ENCODE results near the gene HHEX. TPM values are rescaled to one million over a fixed set of nuclear protein-coding genes. Genes with fewer than 3 reads are reported as not detected.

The HHEX gene
- total RNA-seq, 1 experiment from 2014 or later = 0.19 TPM

- no peaks in the 10 kb centered on the region for H3K9me3 Mint-ChIP-seq (ENCODE audit: unreplicated experiment)
- no peak overlapping the region for H3K4me3 Mint-ChIP-seq (ENCODE audit: unreplicated experiment)
- CTCF ChIA-PET = interaction anchor here (0.7 kb wide), 1 partner anchor 14 kb away, joined by 3 read pairs; no protein-coding TSS in a partner anchor
- H3K27me3 Mint-ChIP-seq (ENCODE audit: insufficient read depth, unreplicated experiment) = no peaks in the 10 kb centered on the region
- no peaks in the 10 kb centered on the region for H3K36me3 Mint-ChIP-seq (ENCODE audit: insufficient read depth, unreplicated experiment)
- no peak overlapping the region for H3K27ac Mint-ChIP-seq (ENCODE audit: low read depth, unreplicated experiment)
- H3K4me1 Mint-ChIP-seq (ENCODE audit: insufficient read depth, unreplicated experiment) = no peaks in the 10 kb centered on the region
- no TSS peak for BruUV-seq (replicated peaks)
- intact Hi-C loops (cut with micrococcal nuclease) = no loop called here
- TF ChIP-seq CTCF (IDR thresholded peaks at IDR 0.05; ENCODE audit: unreplicated experiment) = no peak
- POLR2A ChIA-PET = interaction anchor here (1.3 kb wide), 1 partner anchor 44 kb away, joined by 3 read pairs; no protein-coding TSS in a partner anchor
- DNase-seq (ENCODE audit: unreplicated experiment) = no peak
Measured at GRCh38 chr10:92712016-92712889, 22.5 kb downstream of the HHEX start.

GRCh38 chr10:92714152-92714845 is 24.5 kb downstream of the HHEX start:
- intact Hi-C loops (cut with micrococcal nuclease) = no loop called here
- no peaks in the 10 kb centered on the region for H3K9me3 Mint-ChIP-seq (ENCODE audit: unreplicated experiment)
- TF ChIP-seq CTCF (IDR thresholded peaks at IDR 0.05; ENCODE audit: unreplicated experiment) = no peak
- ChIA-PET POLR2A (no interaction called here), CTCF (interaction anchor here (0.6 kb wide), 1 partner anchor 25 kb away, joined by 3 read pairs; no protein-coding TSS in a partner anchor)
- H3K27me3 Mint-ChIP-seq (ENCODE audit: insufficient read depth, unreplicated experiment) = no peaks in the 10 kb centered on the region
- no peaks in the 10 kb centered on the region for H3K4me1 Mint-ChIP-seq (ENCODE audit: insufficient read depth, unreplicated experiment)
- no peak overlapping the region for H3K4me3 Mint-ChIP-seq (ENCODE audit: unreplicated experiment)
- no TSS peak for BruUV-seq (replicated peaks)
- no peak for DNase-seq (ENCODE audit: unreplicated experiment)
- H3K36me3 Mint-ChIP-seq (ENCODE audit: insufficient read depth, unreplicated experiment) = no peaks in the 10 kb centered on the region
- H3K27ac Mint-ChIP-seq (ENCODE audit: low read depth, unreplicated experiment) = no peak overlapping the region

GRCh38 chr10:92714872-92715271 is 25.1 kb downstream of the HHEX start:
- TF ChIP-seq CTCF (IDR thresholded peaks at IDR 0.05; ENCODE audit: unreplicated experiment) = no peak
- no peaks in the 10 kb centered on the region for H3K4me1 Mint-ChIP-seq (ENCODE audit: insufficient read depth, unreplicated experiment)
- DNase-seq (ENCODE audit: unreplicated experiment) = no peak
- POLR2A ChIA-PET = no interaction called here
- intact Hi-C loops (cut with micrococcal nuclease) = no loop called here
- no peak overlapping the region for H3K27ac Mint-ChIP-seq (ENCODE audit: low read depth, unreplicated experiment)
- no TSS peak for BruUV-seq (replicated peaks)
- H3K27me3 Mint-ChIP-seq (ENCODE audit: insufficient read depth, unreplicated experiment) = no peaks in the 10 kb centered on the region
- no peaks in the 10 kb centered on the region for H3K36me3 Mint-ChIP-seq (ENCODE audit: insufficient read depth, unreplicated experiment)
- no peaks in the 10 kb centered on the region for H3K9me3 Mint-ChIP-seq (ENCODE audit: unreplicated experiment)
- H3K4me3 Mint-ChIP-seq (ENCODE audit: unreplicated experiment) = no peak overlapping the region
- CTCF ChIA-PET = interaction anchor here (0.6 kb wide), 2 partner anchors 24 to 159 kb away, joined by 3 to 6 read pairs; no protein-coding TSS in a partner anchor
